Astrocyte of the spinal cord (primary cell): ENCODE measurements around the gene RAMP3.

Experiments used
- DNase-seq: peaks from one replicate; pipeline ENCODE4 v3.0.0; 2011; ENCODE audit warnings: low read depth, low spot score
- H3K4me3 ChIP-seq: 2 replicates; pipeline ENCODE4 v1.5.1; 2011; ENCODE audit warnings: low read depth, mild to moderate bottlenecking, low read length, moderate library complexity
- in situ Hi-C: cut with HindIII; loops from 2 replicates; pipeline ENCODE4 v1.10.0; 2017; ENCODE audit warnings: low sequenced_read_pairs
- TF ChIP-seq, protein P1 (sequence below): IDR thresholded peaks from 2 replicates; pipeline ENCODE4 v1.5.1; 2012; ENCODE audit warnings: low read depth, mild to moderate bottlenecking, low read length, inconsistent platforms

The RAMP3 gene

GRCh38 chr7:45219130-45219529 is 61.5 kb downstream of the RAMP3 start:
- in situ Hi-C loops, result no loop called here

DNA sequence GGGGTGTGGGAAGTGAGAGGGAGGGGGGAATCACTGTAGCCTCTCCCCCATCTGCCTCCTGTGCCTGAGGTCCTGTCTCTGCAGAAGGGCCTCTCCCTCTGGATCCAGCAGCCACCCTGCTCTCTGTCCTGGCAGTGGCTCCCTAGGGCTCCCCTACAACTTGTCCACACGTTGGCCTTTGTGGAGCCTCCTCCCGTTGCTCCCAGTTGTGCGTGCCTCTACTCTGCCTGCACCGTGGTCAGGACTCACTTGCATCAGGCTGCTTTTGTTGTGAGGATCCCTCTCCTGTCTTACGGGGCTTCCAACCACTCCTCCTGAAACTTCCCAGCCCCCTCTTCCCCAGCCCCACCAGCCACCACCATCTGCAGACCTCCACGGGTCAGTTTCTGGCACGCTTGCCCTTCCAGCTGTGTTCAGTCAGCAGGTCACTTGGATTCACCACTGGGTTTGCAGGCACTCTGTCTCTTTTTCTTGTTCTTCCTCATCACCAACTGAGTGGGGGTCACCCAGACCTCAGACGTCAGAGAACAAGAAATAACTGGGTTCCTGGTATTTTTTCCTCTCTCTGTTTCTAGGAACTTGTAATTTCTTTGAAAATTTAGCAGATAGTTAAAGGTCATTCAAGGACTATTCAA is 62.3 kb downstream of the RAMP3 start:
- no peak overlapping the region for H3K4me3 ChIP-seq
- in situ Hi-C loops, result no loop called here
- DNase-seq, result no peak
- TF ChIP-seq, protein P1, sequence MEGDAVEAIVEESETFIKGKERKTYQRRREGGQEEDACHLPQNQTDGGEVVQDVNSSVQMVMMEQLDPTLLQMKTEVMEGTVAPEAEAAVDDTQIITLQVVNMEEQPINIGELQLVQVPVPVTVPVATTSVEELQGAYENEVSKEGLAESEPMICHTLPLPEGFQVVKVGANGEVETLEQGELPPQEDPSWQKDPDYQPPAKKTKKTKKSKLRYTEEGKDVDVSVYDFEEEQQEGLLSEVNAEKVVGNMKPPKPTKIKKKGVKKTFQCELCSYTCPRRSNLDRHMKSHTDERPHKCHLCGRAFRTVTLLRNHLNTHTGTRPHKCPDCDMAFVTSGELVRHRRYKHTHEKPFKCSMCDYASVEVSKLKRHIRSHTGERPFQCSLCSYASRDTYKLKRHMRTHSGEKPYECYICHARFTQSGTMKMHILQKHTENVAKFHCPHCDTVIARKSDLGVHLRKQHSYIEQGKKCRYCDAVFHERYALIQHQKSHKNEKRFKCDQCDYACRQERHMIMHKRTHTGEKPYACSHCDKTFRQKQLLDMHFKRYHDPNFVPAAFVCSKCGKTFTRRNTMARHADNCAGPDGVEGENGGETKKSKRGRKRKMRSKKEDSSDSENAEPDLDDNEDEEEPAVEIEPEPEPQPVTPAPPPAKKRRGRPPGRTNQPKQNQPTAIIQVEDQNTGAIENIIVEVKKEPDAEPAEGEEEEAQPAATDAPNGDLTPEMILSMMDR, result no peak

More at GRCh38 chr7:45219130-45219529, 61.5 kb downstream of the RAMP3 start:
- no peak for DNase-seq
- H3K4me3 ChIP-seq, result no peak overlapping the region
- TF ChIP-seq, protein P1, result no peak

DNA sequence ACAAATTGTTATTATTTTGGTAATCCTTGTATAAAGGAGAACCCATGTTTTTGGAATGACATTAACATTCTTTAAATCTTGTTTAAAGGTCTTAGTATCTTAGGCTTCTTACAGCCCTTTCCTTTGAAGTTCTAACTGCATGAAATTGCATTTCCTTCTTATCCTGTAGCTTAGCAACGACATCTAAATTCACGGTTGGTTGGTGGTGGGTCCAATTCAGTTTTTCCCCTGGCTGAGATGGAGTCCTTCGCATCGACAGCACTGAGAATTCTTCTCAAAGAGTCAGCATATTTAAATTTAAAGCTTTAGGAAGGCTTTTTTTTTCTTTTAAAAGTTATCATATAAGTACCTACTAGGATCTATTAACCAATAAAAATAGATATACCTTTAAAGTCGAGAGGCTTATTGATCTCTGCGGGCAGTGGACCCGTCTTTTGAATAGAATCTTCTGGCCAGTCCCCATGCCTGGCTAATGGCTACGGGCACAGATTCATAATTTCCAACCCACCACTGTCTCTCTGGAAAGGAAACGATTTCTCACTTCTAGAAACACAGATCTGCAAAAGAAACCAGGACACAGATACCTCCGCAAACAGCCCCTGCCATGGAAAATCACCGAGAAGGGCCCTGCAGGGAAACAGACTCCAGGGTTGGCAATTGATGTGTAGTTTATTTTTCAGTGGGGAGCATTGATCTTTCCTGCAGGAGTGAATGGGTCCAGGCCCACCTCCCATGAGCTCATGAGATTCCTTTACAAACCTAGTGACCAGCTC is 63.4 kb downstream of the RAMP3 start:
- in situ Hi-C loops, result no loop called here
- TF ChIP-seq, protein P1, result no peak
- no peak for DNase-seq
- no peak overlapping the region for H3K4me3 ChIP-seq

- in situ Hi-C loops, result no loop called here
- DNase-seq, result no peak
- TF ChIP-seq, protein P1, result no peak
- no peak overlapping the region for H3K4me3 ChIP-seq
Measured at GRCh38 chr7:45221896-45222604, 64.5 kb downstream of the RAMP3 start.

GRCh38 chr7:45223078-45223477 is 65.5 kb downstream of the RAMP3 start:
- no peak overlapping the region for H3K4me3 ChIP-seq
- DNase-seq, result no peak
- in situ Hi-C loops, result no loop called here
- TF ChIP-seq, protein P1, result no peak

DNA sequence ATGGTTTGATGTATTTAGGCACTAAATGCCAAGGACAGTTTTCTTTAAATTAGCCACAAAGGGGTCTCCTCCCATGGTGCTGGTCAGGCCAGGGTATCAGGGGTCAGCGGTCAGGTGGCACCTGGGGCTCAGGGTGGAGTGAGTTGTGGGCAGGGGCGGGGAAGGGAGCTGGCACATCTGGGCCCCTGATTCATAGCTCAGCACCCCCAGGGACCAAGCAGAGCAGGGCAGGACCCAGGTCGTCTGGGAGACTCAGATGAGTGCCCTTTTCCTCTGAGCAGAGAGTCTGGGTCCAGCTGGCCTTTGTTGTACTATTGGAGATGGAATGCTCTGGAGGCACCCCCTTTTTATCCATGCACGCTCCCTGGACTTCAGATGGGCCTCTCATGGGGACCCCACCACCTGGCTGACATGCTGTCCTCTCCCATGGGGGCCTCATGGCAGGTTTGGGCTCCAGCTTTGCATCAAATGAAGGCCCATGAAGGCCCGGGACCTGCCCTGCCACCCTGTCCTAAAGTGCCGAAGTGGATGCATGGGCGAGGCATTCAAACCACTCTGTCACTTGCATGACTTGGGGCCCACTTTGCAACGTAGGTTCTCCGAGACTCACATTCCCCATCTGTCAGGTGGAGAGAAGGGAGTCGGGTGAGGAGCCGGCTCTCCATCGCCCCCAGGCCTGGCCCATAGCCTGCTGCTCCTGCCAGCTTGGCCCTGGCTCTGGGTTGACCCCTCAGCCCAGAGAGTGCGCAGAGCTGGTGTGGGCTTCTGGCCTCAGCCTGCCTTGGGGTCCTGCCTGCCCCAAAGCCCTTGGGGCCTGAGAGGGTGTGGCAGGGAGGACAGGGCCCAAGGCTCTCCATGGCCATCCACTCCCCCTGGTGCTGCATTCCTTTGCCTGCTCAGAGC is 66.4 kb downstream of the RAMP3 start:
- in situ Hi-C loops, result no loop called here
- TF ChIP-seq, protein P1, result no peak
- no peak for DNase-seq
- H3K4me3 ChIP-seq, result no peak overlapping the region
